OCI-LY1 (cell line): ENCODE data around the gene SLC25A28.

Experiments
- H2AFZ ChIP-seq: fragments of 200-600 bp; sonication (generic), shearing (Covaris generic); 2 replicates; pipeline ENCODE4 v1.6.0; 2014; ENCODE audit warnings: antibody characterized with exemption, mild to moderate bottlenecking, low read length
- H3F3A ChIP-seq: fragments of 200-600 bp; sonication (generic), shearing (Covaris generic); 2 replicates; pipeline ENCODE4 v1.6.0; 2014; ENCODE audit warnings: mild to moderate bottlenecking, antibody characterized with exemption, low read length, moderate library complexity; ENCODE audit not compliant: insufficient read depth
- H3K27ac ChIP-seq: fragments of 200-600 bp; sonication (generic); 2 replicates; pipeline ENCODE4 v1.5.1; 2014; ENCODE audit warnings: low read length, mixed run types, mild to moderate bottlenecking, low read depth; ENCODE audit not compliant: poor library complexity, severe bottlenecking
- H3K27me3 ChIP-seq: fragments of 200-600 bp; sonication (generic); 2 replicates; pipeline ENCODE4 v1.6.0; 2014; ENCODE audit warnings: antibody characterized with exemption, mild to moderate bottlenecking, low read length, moderate library complexity; ENCODE audit not compliant: insufficient read depth
- H3K36me3 ChIP-seq: fragments of 200-600 bp; sonication (generic); 2 replicates; pipeline ENCODE4 v1.6.1; 2014; ENCODE audit warnings: mild to moderate bottlenecking, antibody characterized with exemption, low read length, moderate library complexity, mixed read lengths; ENCODE audit not compliant: insufficient read depth
- H3K4me1 ChIP-seq: fragments of 200-600 bp; sonication (generic); 2 replicates; pipeline ENCODE4 v1.5.1; 2014; ENCODE audit warnings: mild to moderate bottlenecking, low read length, moderate library complexity; ENCODE audit not compliant: insufficient read depth, severe bottlenecking
- H3K4me2 ChIP-seq: fragments of 200-600 bp; sonication (generic), shearing (Covaris generic); 2 replicates; pipeline ENCODE4 v1.6.1; 2014; ENCODE audit warnings: low read length
- H3K4me3 ChIP-seq: fragments of 200-600 bp; sonication (generic); 2 replicates; pipeline ENCODE4 v1.5.1; 2014; ENCODE audit warnings: low read length, low read depth, mild to moderate bottlenecking, mixed read lengths; ENCODE audit not compliant: poor library complexity, severe bottlenecking
- H3K79me2 ChIP-seq: fragments of 200-600 bp; shearing (Covaris generic); 2 replicates; pipeline ENCODE4 v1.6.1; 2016; ENCODE audit warnings: mixed run types, low read length, mixed read lengths; ENCODE audit not compliant: insufficient read depth
- H3K9ac ChIP-seq: fragments of 200-600 bp; sonication (generic), shearing (Covaris generic); 2 replicates; pipeline ENCODE4 v1.6.1; 2014; ENCODE audit warnings: mild to moderate bottlenecking, low read length, mixed read lengths
- H3K9me2 ChIP-seq: fragments of 200-600 bp; sonication (generic), shearing (Covaris generic); 2 replicates; pipeline ENCODE4 v1.6.1; 2014; ENCODE audit warnings: low read depth, mild to moderate bottlenecking, low read length, mixed read lengths
- H3K9me3 ChIP-seq: fragments of 200-600 bp; shearing (Covaris generic); 2 replicates; pipeline ENCODE4 v1.6.1; 2014; ENCODE audit warnings: low read length, mixed read lengths
- H4K20me1 ChIP-seq: fragments of 200-600 bp; sonication (generic), shearing (Covaris generic); 2 replicates; pipeline ENCODE4 v1.6.0; 2016; ENCODE audit warnings: mild to moderate bottlenecking, low read length; ENCODE audit not compliant: insufficient read depth
- CTCF ChIP-seq: fragments of 200-600 bp; sonication (generic), shearing (Covaris generic); IDR thresholded peaks from 2 replicates; pipeline ENCODE4 v1.5.1; 2017; ENCODE audit warnings: mild to moderate bottlenecking, antibody characterized with exemption, low read length, moderate library complexity, mixed read lengths
- EZH2 ChIP-seq: fragments of 200-600 bp; sonication (generic), shearing (Covaris generic); IDR thresholded peaks from 2 replicates; pipeline ENCODE4 v1.8.0; 2017; ENCODE audit warnings: borderline replicate concordance, mixed run types, mild to moderate bottlenecking, antibody characterized with exemption, low read length, moderate library complexity, mixed read lengths

SLC25A28 gene

DNA sequence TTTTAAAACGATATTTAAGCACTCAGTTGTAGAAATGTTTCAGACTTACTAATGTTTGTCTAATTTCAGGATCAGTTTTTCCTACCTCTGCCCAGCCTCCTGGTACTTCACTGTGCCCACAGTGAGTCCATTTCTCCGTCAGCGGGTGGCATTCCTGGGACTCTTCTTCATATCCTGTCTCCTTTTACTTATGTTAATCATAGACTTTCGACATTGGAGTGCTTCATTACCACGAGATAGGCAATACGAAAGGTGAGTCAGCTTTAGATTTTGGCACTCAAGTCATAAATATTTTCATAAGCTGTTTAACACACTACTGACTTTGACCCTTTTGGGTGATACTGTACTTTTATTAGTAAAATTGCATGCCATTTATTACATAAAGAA, 41.1 kb upstream of the SLC25A28 start:
- H3K27ac ChIP-seq: no peak overlapping the region

GRCh38 chr10:99660662-99661376, 40.6 kb upstream of the SLC25A28 start:
- no peak for TF ChIP-seq EZH2
- no peak for TF ChIP-seq CTCF
- no peaks in the 10 kb centered on the region for H4K20me1 ChIP-seq
- H3K9me2 ChIP-seq: no peaks in the 10 kb centered on the region
- no peaks in the 10 kb centered on the region for H3K9me3 ChIP-seq
- H3K4me2 ChIP-seq: no peak overlapping the region
- no peaks in the 10 kb centered on the region for H3F3A ChIP-seq
- no peak overlapping the region for H3K27ac ChIP-seq
- H3K4me3 ChIP-seq: no peak overlapping the region
- H3K9ac ChIP-seq: no peak overlapping the region
- peaks cover 13% of the 10 kb centered on the region for H3K4me1 ChIP-seq
- H3K36me3 ChIP-seq: no peaks in the 10 kb centered on the region
- H3K27me3 ChIP-seq: no peaks in the 10 kb centered on the region
- no peak overlapping the region for H2AFZ ChIP-seq
- no peaks in the 10 kb centered on the region for H3K79me2 ChIP-seq

More for the DNA sequence above, 41.1 kb upstream of the SLC25A28 start:
- Histone ChIP-seq H3K9me3 (no peaks in the 10 kb centered on the region), H3K9me2 (no peaks in the 10 kb centered on the region), H3K4me2 (no peak overlapping the region), H2AFZ (no peak overlapping the region), H3K36me3 (no peaks in the 10 kb centered on the region), H3K4me1 (peaks cover 13% of the 10 kb centered on the region), H3F3A (no peaks in the 10 kb centered on the region), H3K9ac (no peak overlapping the region), H3K79me2 (no peaks in the 10 kb centered on the region), H4K20me1 (no peaks in the 10 kb centered on the region), H3K4me3 (no peak overlapping the region), H3K27me3 (no peaks in the 10 kb centered on the region)
- TF ChIP-seq CTCF: no peak

- Histone ChIP-seq H3F3A (no peaks in the 10 kb centered on the region), H3K36me3 (no peaks in the 10 kb centered on the region), H3K9me2 (no peaks in the 10 kb centered on the region), H3K4me3 (peak overlapping the region; percentile 82), H3K9me3 (no peaks in the 10 kb centered on the region), H3K27ac (no peak overlapping the region), H2AFZ (no peak overlapping the region), H3K27me3 (no peaks in the 10 kb centered on the region), H3K79me2 (no peaks in the 10 kb centered on the region), H3K9ac (peak overlapping the region; percentile 71), H3K4me1 (peaks cover 13% of the 10 kb centered on the region), H3K4me2 (peak overlapping the region; percentile 76), H4K20me1 (no peaks in the 10 kb centered on the region)
- no peak for TF ChIP-seq CTCF
- TF ChIP-seq EZH2: no peak
These were observed 39.7 kb upstream of the SLC25A28 start for GRCh38 chr10:99659868-99660366.
